IgD-negative memory B cell (primary cell): ENCODE measurements around the gene DOCK1. TPM values are rescaled to one million over a fixed set of nuclear protein-coding genes. Genes with fewer than 3 reads are reported as not detected.

Experiments
- H3K27ac Mint-ChIP-seq, 3 donors: one replicate each; pipeline ENCODE4 v1.8.0; 2020 to 2022; ENCODE audit warnings: mild to moderate bottlenecking in 3 of 3, mixed read lengths in 3 of 3, moderate library complexity in 1 of 3
- H3K27me3 Mint-ChIP-seq: one replicate; pipeline ENCODE4 v1.8.0; 2021; ENCODE audit warnings: mixed read lengths
- H3K36me3 Mint-ChIP-seq: one replicate; pipeline ENCODE4 v1.8.0; 2020; ENCODE audit warnings: mild to moderate bottlenecking, mixed read lengths
- H3K4me1 Mint-ChIP-seq, 3 donors: one replicate each; pipeline ENCODE4 v1.8.0; 2020 to 2022; ENCODE audit warnings: mixed read lengths in 3 of 3, mild to moderate bottlenecking in 1 of 3
- H3K4me3 Mint-ChIP-seq, 4 donors: one replicate each; pipeline ENCODE4 v1.8.0; 2020 to 2022; ENCODE audit warnings: mild to moderate bottlenecking in 4 of 4, mixed read lengths in 4 of 4, moderate library complexity in 3 of 4
- H3K9me3 Mint-ChIP-seq, 3 donors: one replicate each; pipeline ENCODE4 v1.8.0; 2020 to 2021; ENCODE audit warnings: mixed read lengths in 3 of 3, mild to moderate bottlenecking in 1 of 3
- polyA plus RNA-seq: library from polyadenylated mRNA; unstranded; fragments of 300-500 nt; fragmentation: Illumina TruSeq; gene quantifications from one replicate; pipeline ENCODE4 v1.2.3, GENCODE V29; 2021

Gene DOCK1
- polyA plus RNA-seq, 1 donor from 2014 or later, result not detected

DNA sequence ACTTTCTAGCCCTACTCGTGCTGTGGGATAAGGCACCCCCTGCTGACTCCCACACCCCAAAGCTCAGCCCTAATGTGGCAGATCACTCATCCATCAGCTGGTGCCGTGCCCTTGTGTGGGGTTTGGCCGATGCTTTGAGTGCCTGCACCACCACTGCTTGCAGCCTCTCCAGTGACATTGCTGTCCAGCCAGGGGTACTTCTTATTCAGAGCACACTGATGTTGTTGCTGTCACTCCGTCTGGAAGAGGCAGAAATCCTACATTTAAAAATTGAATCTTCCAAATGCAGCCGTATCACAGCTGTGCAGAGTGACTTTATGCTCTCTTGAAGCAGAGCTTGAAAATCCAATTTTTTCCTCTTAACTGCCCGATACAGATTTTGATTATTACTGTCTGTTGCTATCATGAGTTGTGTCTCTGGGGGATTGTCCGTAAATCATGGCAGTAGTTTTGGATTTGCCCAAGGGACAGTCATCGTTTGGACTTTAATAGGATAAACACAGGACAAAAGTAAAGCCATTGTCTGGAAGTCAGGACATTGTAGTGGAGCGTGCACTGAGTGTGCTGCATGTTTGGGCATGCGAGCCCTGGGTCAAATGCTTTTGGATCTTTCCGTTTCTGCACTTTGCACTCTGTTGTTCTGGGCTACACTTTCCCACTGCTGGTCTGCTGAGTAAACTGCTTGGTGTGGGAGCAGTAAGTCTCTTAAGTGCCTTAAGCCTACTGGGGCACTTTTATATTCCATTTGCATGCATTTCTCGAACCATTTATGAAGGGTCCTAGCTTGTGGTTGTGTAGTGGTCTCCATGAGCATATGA is 128.2 kb downstream of the DOCK1 start:
- Mint-ChIP-seq H3K27me3 (no peaks in the 10 kb centered on the region), H3K4me3 (no peak overlapping the region), H3K36me3 (no peaks in the 10 kb centered on the region), H3K9me3 (peaks cover 0 to 12% (median 2%) of the 10 kb centered on the region in 3 donors), H3K4me1 (no peaks in the 10 kb centered on the region), H3K27ac (no peak overlapping the region)

DNA sequence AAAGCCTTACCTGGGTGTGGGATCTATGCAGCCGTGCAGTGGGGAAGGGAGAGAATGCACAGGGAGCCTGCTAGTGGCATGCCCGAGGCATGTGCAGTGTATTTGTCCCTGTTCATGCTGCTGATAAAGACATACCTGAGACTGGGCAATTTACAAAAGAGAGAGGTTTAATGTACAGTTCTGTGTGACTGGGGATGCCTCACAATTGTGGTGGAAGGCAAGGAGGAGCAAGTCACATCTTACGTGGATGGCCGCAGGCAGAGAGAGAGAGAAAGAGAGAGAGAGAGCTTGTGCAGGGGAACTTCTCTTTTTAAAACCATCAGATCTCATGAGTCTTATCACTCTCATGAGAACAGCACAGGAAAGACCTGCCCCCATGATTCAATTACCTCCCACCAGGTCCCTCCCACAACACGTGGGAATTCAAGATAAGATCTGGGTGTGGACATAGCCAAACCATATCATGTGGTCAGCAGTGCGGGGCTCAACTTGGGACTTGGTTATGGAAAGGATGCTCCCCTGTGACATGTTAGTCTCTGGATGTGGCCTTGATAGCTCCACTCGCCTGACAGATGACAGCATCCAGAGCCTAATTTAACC is 128.9 kb downstream of the DOCK1 start:
- Mint-ChIP-seq H3K9me3 (peaks cover 0 to 16% (median 0%) of the 10 kb centered on the region in 3 donors), H3K27me3 (no peaks in the 10 kb centered on the region), H3K4me1 (no peaks in the 10 kb centered on the region), H3K27ac (no peak overlapping the region), H3K4me3 (no peak overlapping the region), H3K36me3 (no peaks in the 10 kb centered on the region)

DNA sequence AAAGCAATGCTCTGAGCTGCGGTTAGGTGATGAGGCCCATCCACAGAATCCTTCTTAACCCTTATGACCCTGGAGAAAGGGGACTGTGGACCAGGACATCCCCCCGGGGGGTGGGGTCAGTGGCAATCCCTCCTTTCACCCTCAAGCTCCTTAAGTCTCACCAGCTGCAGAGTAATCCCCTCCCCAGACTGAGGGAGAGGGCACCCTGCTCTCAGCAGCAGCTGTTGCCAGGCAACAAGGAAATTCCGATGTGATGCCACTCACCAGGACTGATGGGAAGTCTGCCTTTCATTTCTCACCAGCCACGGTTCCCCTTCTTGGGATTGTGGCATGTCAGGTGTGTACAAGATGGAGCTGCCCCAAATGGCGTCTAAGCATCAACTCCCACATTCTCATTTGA is 129.6 kb downstream of the DOCK1 start:
- Mint-ChIP-seq H3K9me3 (peaks cover 0 to 23% (median 0%) of the 10 kb centered on the region in 3 donors), H3K4me3 (no peak overlapping the region), H3K27me3 (no peaks in the 10 kb centered on the region), H3K27ac (no peak overlapping the region), H3K4me1 (no peaks in the 10 kb centered on the region), H3K36me3 (no peaks in the 10 kb centered on the region)

DNA sequence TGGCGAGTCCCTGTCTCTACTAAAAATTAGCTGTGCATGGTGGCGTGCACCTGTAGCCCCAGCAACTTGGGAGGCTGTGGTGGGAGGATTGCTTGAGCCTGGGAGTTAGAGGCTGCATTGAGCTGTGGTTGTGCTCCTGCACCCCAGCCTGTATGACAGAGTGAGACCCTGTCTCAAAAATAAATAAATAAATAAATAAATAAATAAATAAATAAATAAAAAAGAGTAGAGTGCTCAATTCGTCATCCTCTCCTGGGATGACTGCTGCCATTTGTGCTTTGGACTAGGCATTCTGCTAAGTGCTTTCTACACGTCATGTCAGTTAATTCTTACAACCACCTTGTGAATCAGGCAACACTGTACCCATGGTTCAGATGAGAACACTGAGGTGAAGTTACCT is 130.6 kb downstream of the DOCK1 start:
- Mint-ChIP-seq H3K27me3 (no peaks in the 10 kb centered on the region), H3K4me3 (no peak overlapping the region), H3K4me1 (no peaks in the 10 kb centered on the region), H3K36me3 (no peaks in the 10 kb centered on the region), H3K9me3 (peaks cover 0 to 23% (median 0%) of the 10 kb centered on the region in 3 donors), H3K27ac (no peak overlapping the region)

DNA sequence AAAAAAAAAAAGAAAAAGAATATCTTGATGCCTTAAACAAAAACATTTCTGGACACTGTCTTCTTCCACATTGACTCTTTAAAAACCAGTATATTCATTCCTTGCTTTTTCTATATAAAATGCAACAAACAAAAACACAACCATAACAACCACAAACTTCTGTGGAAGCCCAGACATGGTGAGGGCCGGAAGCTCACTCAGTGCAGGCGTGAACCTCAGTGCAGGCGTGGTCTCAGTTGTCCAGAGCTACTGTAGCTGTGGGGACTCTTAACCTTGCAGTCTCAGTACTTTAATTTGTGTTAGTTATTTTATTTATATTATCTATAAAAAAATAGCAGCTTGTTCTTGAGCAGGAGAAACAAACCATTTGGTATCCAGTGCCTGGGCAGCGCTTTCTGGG is 131.8 kb downstream of the DOCK1 start:
- Mint-ChIP-seq H3K27me3 (no peaks in the 10 kb centered on the region), H3K9me3 (peaks cover 0 to 23% (median 0%) of the 10 kb centered on the region in 3 donors), H3K27ac (no peak overlapping the region), H3K4me1 (no peaks in the 10 kb centered on the region), H3K4me3 (peak overlapping the region in 1 of 4 donors; percentile 63), H3K36me3 (no peaks in the 10 kb centered on the region)

DNA sequence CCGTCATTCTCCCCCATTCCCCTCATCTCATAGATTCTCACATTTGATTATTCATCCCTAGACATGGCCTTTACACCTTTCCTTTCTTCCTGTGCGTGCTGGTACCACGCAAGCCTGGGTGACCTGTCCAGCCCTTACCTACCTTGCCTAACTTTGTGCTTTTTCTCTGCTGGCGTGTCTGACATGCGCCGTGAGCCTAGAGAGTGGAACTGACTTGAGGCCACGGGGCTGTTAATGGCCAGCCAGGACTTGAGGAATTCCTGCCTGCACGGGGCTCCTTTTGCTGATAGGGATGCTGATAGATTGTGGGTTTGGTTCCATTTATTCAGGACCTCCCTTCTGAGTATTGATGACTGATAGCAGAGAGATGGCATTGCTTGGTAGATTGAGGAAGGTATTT is 134.2 kb downstream of the DOCK1 start:
- peaks cover 0 to 15% (median 1%) of the 10 kb centered on the region in 3 donors for H3K9me3 Mint-ChIP-seq
- H3K4me3 Mint-ChIP-seq, result no peak overlapping the region
- H3K27ac Mint-ChIP-seq, result no peak overlapping the region
- no peaks in the 10 kb centered on the region for H3K36me3 Mint-ChIP-seq
- no peaks in the 10 kb centered on the region for H3K27me3 Mint-ChIP-seq
- H3K4me1 Mint-ChIP-seq, result no peaks in the 10 kb centered on the region

DNA sequence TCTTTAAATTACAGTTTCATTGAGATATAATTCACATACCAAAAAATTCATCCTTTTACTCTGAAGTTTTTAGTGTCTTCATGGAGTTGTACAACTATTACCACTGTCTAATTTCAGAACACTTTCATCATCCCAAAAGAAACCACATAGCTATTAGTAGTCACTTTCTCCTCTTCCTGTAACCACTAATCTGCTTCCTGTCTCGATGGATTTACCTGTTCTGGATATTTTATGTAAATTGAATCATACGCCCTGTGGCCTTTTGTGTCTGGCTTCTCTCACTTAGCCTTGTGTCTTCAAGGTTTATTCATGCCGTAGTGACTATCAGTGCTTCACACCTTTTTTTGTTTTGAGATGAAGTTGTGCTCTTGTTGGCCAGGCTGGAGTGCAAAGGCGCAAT is 135.5 kb downstream of the DOCK1 start:
- Mint-ChIP-seq H3K36me3 (no peaks in the 10 kb centered on the region), H3K4me1 (no peaks in the 10 kb centered on the region), H3K9me3 (peaks cover 0 to 15% (median 1%) of the 10 kb centered on the region in 3 donors), H3K27me3 (no peaks in the 10 kb centered on the region), H3K4me3 (no peak overlapping the region), H3K27ac (no peak overlapping the region)

DNA sequence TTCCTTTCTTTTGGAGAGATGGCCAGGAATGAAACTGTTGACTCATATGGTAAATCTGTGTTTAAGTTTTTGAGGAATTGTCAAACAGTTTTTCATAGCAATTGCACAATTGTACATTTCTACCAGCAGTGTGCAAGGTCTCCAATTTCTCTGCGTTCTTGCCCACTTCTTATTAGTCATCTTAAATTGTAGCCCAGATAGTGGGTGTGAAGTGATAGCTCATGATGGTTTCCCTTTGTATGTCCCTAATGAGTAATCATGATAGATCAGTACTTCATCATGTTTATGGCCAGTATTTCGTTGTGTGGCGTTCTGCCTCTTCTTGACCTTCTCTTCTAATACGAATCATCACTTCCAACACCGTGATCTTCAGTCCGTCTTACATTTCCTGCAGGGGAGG is 136.3 kb downstream of the DOCK1 start:
- no peak overlapping the region for H3K4me3 Mint-ChIP-seq
- no peaks in the 10 kb centered on the region for H3K36me3 Mint-ChIP-seq
- no peak overlapping the region for H3K27ac Mint-ChIP-seq
- H3K27me3 Mint-ChIP-seq, result no peaks in the 10 kb centered on the region
- H3K9me3 Mint-ChIP-seq, result peaks cover 0 to 12% (median 1%) of the 10 kb centered on the region in 3 donors
- no peaks in the 10 kb centered on the region for H3K4me1 Mint-ChIP-seq

DNA sequence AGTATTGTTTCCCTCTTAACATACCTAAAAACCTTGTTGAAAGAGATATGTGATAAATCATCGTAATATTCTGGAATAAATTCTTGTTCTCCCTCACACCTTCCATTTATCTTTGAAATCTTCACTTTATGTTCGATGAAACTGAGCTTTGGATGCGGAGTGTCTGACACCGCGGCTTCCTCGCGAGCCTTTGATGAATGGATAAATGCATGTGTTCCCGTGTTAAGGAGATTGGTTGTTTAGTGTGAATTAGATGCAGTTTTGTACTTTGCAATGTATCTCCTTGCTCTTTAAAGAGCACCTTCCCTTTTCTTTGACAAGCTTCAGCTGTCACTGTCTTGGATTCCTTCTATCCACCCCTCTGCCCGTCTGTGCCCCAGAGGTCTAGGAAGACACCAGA is 138.1 kb downstream of the DOCK1 start:
- Mint-ChIP-seq H3K4me1 (no peaks in the 10 kb centered on the region), H3K27ac (no peak overlapping the region), H3K27me3 (no peaks in the 10 kb centered on the region)

DNA sequence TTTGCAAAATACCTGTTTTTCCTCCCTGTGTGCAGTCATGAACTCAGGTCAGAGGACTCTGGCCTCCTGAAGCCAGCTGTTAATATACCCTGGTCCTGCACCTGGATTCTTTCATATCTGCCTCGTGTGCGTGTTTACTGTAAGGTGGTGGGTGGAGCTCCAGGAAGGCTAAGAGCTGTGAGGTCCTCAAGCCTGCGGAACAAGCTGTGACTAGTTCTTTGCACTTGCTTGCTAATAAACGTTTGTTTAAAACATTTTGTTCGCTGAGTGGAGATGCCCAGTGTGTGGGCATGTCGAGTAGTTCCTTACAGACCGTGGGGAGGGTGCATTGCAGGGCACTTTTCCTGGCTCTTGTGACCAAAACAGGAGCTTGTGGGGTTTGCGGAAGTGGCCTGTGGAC is 139.0 kb downstream of the DOCK1 start:
- Mint-ChIP-seq H3K4me3 (no peak overlapping the region), H3K4me1 (no peaks in the 10 kb centered on the region), H3K36me3 (no peaks in the 10 kb centered on the region), H3K9me3 (peaks cover 0 to 14% (median 1%) of the 10 kb centered on the region in 3 donors), H3K27me3 (no peaks in the 10 kb centered on the region), H3K27ac (no peak overlapping the region)

More for the DNA sequence above, 138.1 kb downstream of the DOCK1 start:
- Mint-ChIP-seq H3K4me3 (no peak overlapping the region), H3K36me3 (no peaks in the 10 kb centered on the region), H3K9me3 (peaks cover 0 to 20% (median 1%) of the 10 kb centered on the region in 3 donors)

DNA sequence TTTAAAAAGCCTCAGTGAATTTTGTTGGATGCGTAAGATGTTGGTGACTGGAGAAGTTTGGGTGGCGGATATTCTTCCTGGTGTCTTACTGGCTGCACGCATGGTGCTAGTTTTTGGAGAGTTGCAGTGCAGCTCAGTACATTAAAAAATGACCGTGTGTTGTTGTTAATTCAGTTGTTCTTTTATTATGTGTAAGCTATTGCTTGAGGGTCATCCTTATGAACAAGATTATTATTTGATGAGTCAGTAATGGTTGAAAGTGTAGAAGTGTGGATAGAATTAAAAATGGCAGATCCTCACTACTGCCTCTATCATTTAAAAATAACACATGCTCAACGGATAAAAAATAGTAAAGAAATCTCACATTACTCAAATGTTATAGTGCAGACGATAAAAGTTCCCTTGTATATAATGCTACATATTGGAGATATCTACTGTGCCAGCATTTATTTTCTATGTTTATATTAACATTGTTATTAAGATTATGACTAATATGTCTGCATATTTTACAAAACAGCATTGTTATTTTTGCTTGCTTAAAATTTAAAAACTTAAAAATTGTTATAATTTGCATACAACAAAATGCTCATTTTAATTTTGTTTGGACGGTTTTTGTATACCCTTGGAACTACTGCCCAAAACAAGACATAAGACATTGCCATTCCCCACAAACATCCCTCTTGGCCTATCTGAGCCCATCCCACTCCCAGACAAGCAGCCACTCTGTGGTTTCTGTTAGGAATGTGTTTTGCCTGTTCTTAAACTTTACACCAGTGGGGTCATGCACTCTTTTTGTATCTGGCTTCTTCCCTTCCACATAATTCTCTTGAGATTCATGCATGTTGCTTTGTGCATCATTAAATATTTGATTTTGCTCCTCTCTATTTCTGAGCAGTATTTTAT is 142.0 kb downstream of the DOCK1 start:
- Mint-ChIP-seq H3K4me3 (no peak overlapping the region), H3K36me3 (no peaks in the 10 kb centered on the region), H3K9me3 (peaks cover 0 to 8% (median 1%) of the 10 kb centered on the region in 3 donors), H3K27me3 (no peaks in the 10 kb centered on the region), H3K27ac (no peak overlapping the region), H3K4me1 (no peaks in the 10 kb centered on the region)

DNA sequence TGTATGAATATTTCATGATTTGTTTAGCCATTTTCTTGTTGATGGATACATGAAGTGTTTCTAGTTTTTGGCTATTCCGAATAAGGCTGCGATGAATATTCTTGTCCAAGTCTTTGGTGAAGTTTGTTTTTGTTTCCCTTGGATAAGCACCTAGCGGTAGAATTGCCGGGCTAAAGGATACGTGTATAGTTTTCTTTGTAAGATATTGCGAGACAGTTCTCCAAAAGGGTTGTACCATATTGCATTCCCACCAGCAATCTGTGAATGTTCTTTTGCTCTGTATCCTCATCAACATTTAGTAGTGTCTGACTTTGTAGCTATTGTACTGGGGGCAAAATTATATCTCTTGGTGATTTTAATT is 142.6 kb downstream of the DOCK1 start:
- Mint-ChIP-seq H3K27me3 (no peaks in the 10 kb centered on the region), H3K4me1 (no peaks in the 10 kb centered on the region), H3K9me3 (peaks cover 0 to 8% (median 1%) of the 10 kb centered on the region in 3 donors), H3K4me3 (no peak overlapping the region), H3K27ac (no peak overlapping the region), H3K36me3 (no peaks in the 10 kb centered on the region)

DNA sequence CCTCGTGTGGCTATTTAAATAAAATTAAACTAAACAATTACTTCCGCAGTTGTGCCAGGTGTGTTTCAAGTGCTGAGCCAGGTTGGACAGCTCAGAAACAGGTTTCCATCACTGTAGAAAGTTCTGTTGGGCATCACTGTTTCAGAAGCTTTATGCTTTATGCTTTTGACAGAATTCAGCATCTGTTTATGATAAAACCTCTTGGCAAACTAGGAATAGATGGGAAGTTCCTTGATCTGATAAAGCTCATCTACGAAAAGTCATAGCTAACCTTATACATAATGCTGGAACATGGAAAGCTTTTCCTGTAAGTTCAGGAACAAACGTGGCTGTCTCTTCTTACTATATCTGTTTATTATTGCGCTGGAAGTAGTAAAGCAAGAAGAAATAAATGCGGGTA is 143.4 kb downstream of the DOCK1 start:
- Mint-ChIP-seq H3K4me1 (no peaks in the 10 kb centered on the region), H3K9me3 (peaks cover 0 to 9% (median 3%) of the 10 kb centered on the region in 3 donors), H3K36me3 (no peaks in the 10 kb centered on the region), H3K27ac (no peak overlapping the region), H3K4me3 (no peak overlapping the region), H3K27me3 (no peaks in the 10 kb centered on the region)

DNA sequence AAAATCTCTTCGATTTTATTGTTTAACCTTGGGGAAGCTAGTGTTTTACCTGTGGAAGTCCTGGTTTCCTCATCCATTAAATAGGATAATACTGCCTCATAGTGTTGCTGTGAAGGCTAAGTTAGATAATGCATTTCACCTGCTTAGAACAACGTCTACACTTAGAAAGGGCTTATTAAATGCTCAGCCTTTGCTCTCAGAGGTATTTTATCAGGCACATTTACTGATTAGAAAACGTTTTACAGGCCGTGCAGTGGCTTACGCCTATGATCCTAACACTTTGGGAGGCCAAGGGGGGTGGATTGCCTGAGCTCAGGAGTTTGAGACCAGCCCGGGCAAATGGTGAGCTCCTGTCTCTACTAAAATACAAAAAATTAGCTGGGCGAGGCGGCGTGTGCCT is 146.8 kb downstream of the DOCK1 start:
- no peaks in the 10 kb centered on the region for H3K27me3 Mint-ChIP-seq
- peaks cover 0 to 7% (median 6%) of the 10 kb centered on the region in 3 donors for H3K9me3 Mint-ChIP-seq
- H3K4me3 Mint-ChIP-seq, result no peak overlapping the region
- H3K36me3 Mint-ChIP-seq, result no peaks in the 10 kb centered on the region
- no peaks in the 10 kb centered on the region for H3K4me1 Mint-ChIP-seq
- H3K27ac Mint-ChIP-seq, result no peak overlapping the region

DNA sequence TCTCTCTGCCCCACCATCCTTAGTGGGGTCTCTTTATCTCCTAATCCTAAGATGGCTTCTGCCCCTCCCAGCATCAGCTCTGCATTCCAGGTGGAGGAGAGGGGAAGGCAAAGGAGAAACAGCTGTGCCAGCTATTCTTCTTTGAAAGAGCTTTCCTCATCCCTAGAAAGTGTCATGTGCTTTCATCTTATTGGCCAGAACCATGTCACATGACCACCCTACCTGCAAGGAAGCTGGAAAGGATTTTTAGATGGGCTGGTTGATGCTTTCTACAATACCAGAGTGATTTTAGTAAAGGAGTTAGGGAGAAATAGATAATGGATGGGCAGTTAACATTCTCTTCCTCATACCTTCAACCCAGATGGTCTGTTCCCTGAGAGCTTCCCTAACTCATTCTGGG is 150.0 kb downstream of the DOCK1 start:
- Mint-ChIP-seq H3K27me3 (no peaks in the 10 kb centered on the region), H3K36me3 (no peaks in the 10 kb centered on the region), H3K27ac (no peak overlapping the region), H3K4me1 (no peaks in the 10 kb centered on the region), H3K9me3 (peaks cover 11 to 29% (median 11%) of the 10 kb centered on the region in 3 donors), H3K4me3 (no peak overlapping the region)
